Endothelial cell of coronary artery (primary cell): ENCODE measurements around the gene WFDC8. TPM values are rescaled to one million over a fixed set of nuclear protein-coding genes. Genes with fewer than 3 reads are reported as not detected.

Experiments
- total RNA-seq: library from RNA; depleted of rRNA; stranded (reverse); fragments of >200 nt; gene quantifications from 2 replicates; pipeline ENCODE4 v1.2.3, GENCODE V29; 2014

The WFDC8 gene
- not detected in 2 replicates for total RNA-seq

GRCh38 chr20:45579184-45579583 is at the start of gene WFDC8:
Gene WFDC8 (minus strand): TSS chr20:45579284. CDS start chr20:45579247, 37 bp downstream.

GRCh38 chr20:45547206-45547770 is 31.8 kb downstream of the WFDC8 start, which contains the start of gene EPPIN:
Gene EPPIN (minus strand): TSS chr20:45547401. CDS start chr20:45547357, 44 bp downstream.

GRCh38 chr20:45539382-45539781 is 39.7 kb downstream of the WFDC8 start, which contains the start of gene WFDC6:
Gene WFDC6 (minus strand): TSS chr20:45539482. CDS start chr20:45539407, 75 bp downstream.

GRCh38 chr20:45515147-45515913 is 63.8 kb downstream of the WFDC8 start, which contains the start of gene SPINT3:
Gene SPINT3 (minus strand): TSS chr20:45515622. CDS start chr20:45515608, 14 bp downstream.

Other genes starting within 250 kb of the WFDC8 start
- 16.2 and 48.7 TPM in 2 replicates for gene SDC4, start 230.9 kb downstream of the WFDC8 start, total RNA-seq
- gene SYS1, start 216.1 kb downstream of the WFDC8 start, total RNA-seq = 14.0 and 19.2 TPM in 2 replicates
- not detected in 2 replicates for gene TP53TG5, start 201.0 kb downstream of the WFDC8 start, total RNA-seq
- 4.3 and 4.6 TPM in 2 replicates for gene DBNDD2, start 171.0 kb downstream of the WFDC8 start, total RNA-seq
- gene PIGT, start 163.1 kb downstream of the WFDC8 start, total RNA-seq = 16.6 and 21.5 TPM in 2 replicates
- gene WFDC2, start 109.5 kb downstream of the WFDC8 start, total RNA-seq = not detected in 2 replicates
- gene SPINT3, start 63.7 kb downstream of the WFDC8 start, total RNA-seq = not detected in 2 replicates
- gene WFDC6, start 39.8 kb downstream of the WFDC8 start, total RNA-seq = not detected in 2 replicates
- gene EPPIN, start 31.9 kb downstream of the WFDC8 start, total RNA-seq = not detected in 2 replicates
- not detected in 2 replicates for gene WFDC10A, start 50.5 kb upstream of the WFDC8 start, total RNA-seq
- not detected in 2 replicates for gene WFDC9, start 52.0 kb upstream of the WFDC8 start, total RNA-seq
- gene WFDC11, start 91.0 kb upstream of the WFDC8 start, total RNA-seq = not detected in 2 replicates
- gene WFDC13, start 122.8 kb upstream of the WFDC8 start, total RNA-seq = not detected in 2 replicates
- gene WFDC10B, start 125.7 kb upstream of the WFDC8 start, total RNA-seq = not detected in 2 replicates
- not detected in 2 replicates for gene SPINT4, start 143.1 kb upstream of the WFDC8 start, total RNA-seq
- 0.28 TPM in 1 of 2 replicates, not detected in the other for gene WFDC3, start 212.6 kb upstream of the WFDC8 start, total RNA-seq
- gene DNTTIP1, start 212.7 kb upstream of the WFDC8 start, total RNA-seq = 13.9 and 14.8 TPM in 2 replicates
- 9.7 and 23.3 TPM in 2 replicates for gene UBE2C, start 233.4 kb upstream of the WFDC8 start, total RNA-seq
- gene TNNC2, start 248.0 kb upstream of the WFDC8 start, total RNA-seq = not detected in 2 replicates